CD4-positive, CD25-positive, alpha-beta regulatory T cell (primary cell): Measurements from ENCODE around the gene EXOSC1. TPM values are rescaled to one million over a fixed set of nuclear protein-coding genes. Genes with fewer than 3 reads are reported as not detected.
A peak's percentile ranks its signal among the peaks of the same experiment; 100 is the strongest.

Source experiments
- ATAC-seq, 2 donors: fragments of 150-1000 bp; cut with Tn5 transposase; one replicate each; pipeline ENCODE4 v1.10.0; 2021; ENCODE audit warnings: low read depth in 2 of 2, moderate number of reproducible peaks in 2 of 2, moderate library complexity in 1 of 2
- DNase-seq, 3 donors: peaks; one replicate each; pipeline versions ENCODE4 v3.0.0 to v3.0.0-alpha.2; 2012 to 2022; ENCODE audit warnings: mixed read lengths in 1 of 3
- H3K27ac ChIP-seq: one replicate; pipeline ENCODE4 v1.7.0; 2013; ENCODE audit warnings: mild to moderate bottlenecking, low read length; ENCODE audit not compliant: insufficient read depth, poor library complexity, severe bottlenecking
- H3K27me3 ChIP-seq: one replicate; pipeline ENCODE4 v1.7.0; 2013; ENCODE audit warnings: low read length; ENCODE audit not compliant: control insufficient read depth, insufficient read depth
- H3K36me3 ChIP-seq: one replicate; pipeline ENCODE4 v1.7.0; 2013; ENCODE audit warnings: mild to moderate bottlenecking, low read length, moderate library complexity; ENCODE audit not compliant: control insufficient read depth, insufficient read depth
- H3K4me1 ChIP-seq: 2 replicates; pipeline ENCODE4 v1.7.0; 2013; ENCODE audit warnings: mild to moderate bottlenecking, low read length; ENCODE audit not compliant: insufficient read depth, control insufficient read depth, poor library complexity, severe bottlenecking
- H3K4me3 ChIP-seq: one replicate; pipeline ENCODE4 v1.7.0; 2013; ENCODE audit warnings: low read depth, mild to moderate bottlenecking, low read length, moderate library complexity
- H3K9me3 ChIP-seq, 2 experiments: 1 replicate in 1 of 2; 2 replicates in 1 of 2; pipeline ENCODE4 v1.7.0; 2013; ENCODE audit warnings: low read length in 2 of 2, mild to moderate bottlenecking in 1 of 2, moderate library complexity in 1 of 2; ENCODE audit not compliant: control insufficient read depth in 2 of 2
- H3K27ac Mint-ChIP-seq, 3 donors: one replicate each; pipeline ENCODE4 v1.8.0; 2020 to 2022; ENCODE audit warnings: mild to moderate bottlenecking in 3 of 3, mixed read lengths in 3 of 3, moderate library complexity in 2 of 3
- H3K27me3 Mint-ChIP-seq: one replicate; pipeline ENCODE4 v1.8.0; 2022; ENCODE audit warnings: mild to moderate bottlenecking, mixed read lengths
- H3K36me3 Mint-ChIP-seq: one replicate; pipeline ENCODE4 v1.8.0; 2020; ENCODE audit warnings: mixed read lengths
- H3K4me1 Mint-ChIP-seq, 4 donors: one replicate each; pipeline ENCODE4 v1.8.0; 2020 to 2022; ENCODE audit warnings: mixed read lengths in 4 of 4, mild to moderate bottlenecking in 1 of 4
- H3K4me3 Mint-ChIP-seq, 4 donors: one replicate each; pipeline ENCODE4 v1.8.0; 2020 to 2022; ENCODE audit warnings: mild to moderate bottlenecking in 4 of 4, mixed read lengths in 4 of 4, moderate library complexity in 3 of 4
- H3K9me3 Mint-ChIP-seq, 7 donors: one replicate each; pipeline ENCODE4 v1.8.0; 2020 to 2022; ENCODE audit warnings: mixed read lengths in 7 of 7, mild to moderate bottlenecking in 3 of 7, moderate library complexity in 2 of 7
- polyA plus RNA-seq, 4 donors: library from polyadenylated mRNA; unstranded; fragments of 300-500 nt; fragmentation: Illumina TruSeq; gene quantifications; one replicate each; pipeline ENCODE4 v1.2.3, GENCODE V29; 2021
- total RNA-seq: library from RNA; stranded (reverse); gene quantifications from one replicate; pipeline ENCODE4 v1.2.3, GENCODE V29; 2022

The EXOSC1 gene, protein sequence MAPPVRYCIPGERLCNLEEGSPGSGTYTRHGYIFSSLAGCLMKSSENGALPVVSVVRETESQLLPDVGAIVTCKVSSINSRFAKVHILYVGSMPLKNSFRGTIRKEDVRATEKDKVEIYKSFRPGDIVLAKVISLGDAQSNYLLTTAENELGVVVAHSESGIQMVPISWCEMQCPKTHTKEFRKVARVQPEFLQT
- total RNA-seq (42.2 TPM), polyA plus RNA-seq (100 to 1,000 TPM in 2 of 4 donors, 10 to 100 TPM in 2; 97.5 to 105 (median 101) TPM)

DNA sequence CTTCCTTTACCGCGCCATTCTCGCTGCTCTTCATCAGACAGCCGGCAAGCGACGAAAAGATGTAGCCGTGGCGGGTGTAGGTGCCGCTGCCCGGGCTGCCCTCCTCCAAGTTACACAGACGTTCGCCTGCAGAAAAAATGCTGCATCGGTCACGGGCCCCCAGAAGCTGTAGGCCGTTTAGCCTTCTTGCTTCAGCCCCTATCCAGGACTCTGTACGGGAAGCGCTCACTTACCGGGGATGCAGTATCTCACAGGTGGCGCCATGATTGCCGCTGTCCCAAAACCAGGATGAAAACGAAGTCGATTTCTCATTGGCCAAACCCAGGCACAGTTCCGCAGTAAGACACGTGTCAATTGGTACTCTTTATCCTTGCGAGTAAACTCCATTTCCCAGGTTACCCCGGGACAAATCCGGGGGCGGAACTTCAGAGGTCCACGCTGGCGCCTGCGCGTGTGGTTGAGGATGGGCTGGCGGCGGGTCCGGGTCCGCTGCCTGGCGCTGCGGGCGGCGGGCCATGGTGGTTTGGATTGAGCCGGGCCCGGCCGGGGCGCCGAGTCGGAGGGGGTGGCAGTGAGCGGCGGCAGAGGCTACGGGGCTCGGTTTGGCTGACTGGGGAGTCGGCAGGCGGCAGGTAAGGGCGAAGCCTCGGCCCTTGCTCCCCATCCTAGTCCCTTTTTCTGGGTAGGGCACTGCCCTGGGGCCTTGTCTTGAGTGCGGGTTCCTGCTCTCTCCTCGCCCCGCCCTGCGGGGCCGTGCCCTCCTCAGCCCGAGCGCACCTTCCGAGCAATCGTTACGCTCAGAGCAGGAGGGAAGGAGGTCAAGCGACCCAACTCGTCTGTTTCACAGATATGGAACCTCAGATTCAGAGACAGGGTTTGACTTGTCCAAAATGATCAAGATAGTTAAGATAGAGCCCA, at the start of gene EXOSC1, which contains the start of gene ZDHHC16:
EXOSC1 (minus strand) TSS at position 285 of the 918 bp plus-strand sequence; CDS start at position 264, 21 bp downstream.
ZDHHC16 (plus strand) TSS at position 454 of the 918 bp plus-strand sequence. CDS start 5,501 bp downstream, outside the sequence.
- no peaks in the 10 kb centered on the region for H3K27me3 ChIP-seq
- peak within 1 kb of the TSS; percentile 73 for H3K27ac ChIP-seq
- H3K36me3 Mint-ChIP-seq, result peaks cover 8% of the 10 kb centered on the region
- H3K9me3 ChIP-seq, result no peaks in the 10 kb centered on the region
- peaks cover 13 to 59% (median 34%) of the 10 kb centered on the region in 4 donors for H3K4me1 Mint-ChIP-seq
- H3K4me3 ChIP-seq, result peak within 1 kb of the TSS; percentile 95
- DNase-seq (peak; percentile 89 to 96 (median 90)), ATAC-seq (peak; percentile 97 to 98)
- H3K4me1 ChIP-seq, result peaks cover 29% of the 10 kb centered on the region
- H3K9me3 Mint-ChIP-seq, result no peaks in the 10 kb centered on the region
- H3K36me3 ChIP-seq, result peaks cover 12% of the 10 kb centered on the region
- H3K4me3 Mint-ChIP-seq, result peak within 1 kb of the TSS; percentile 91 to 100 (median 98)
- H3K27ac Mint-ChIP-seq, result peak within 1 kb of the TSS; percentile 95 to 98 (median 96)
- no peaks in the 10 kb centered on the region for H3K27me3 Mint-ChIP-seq

DNA sequence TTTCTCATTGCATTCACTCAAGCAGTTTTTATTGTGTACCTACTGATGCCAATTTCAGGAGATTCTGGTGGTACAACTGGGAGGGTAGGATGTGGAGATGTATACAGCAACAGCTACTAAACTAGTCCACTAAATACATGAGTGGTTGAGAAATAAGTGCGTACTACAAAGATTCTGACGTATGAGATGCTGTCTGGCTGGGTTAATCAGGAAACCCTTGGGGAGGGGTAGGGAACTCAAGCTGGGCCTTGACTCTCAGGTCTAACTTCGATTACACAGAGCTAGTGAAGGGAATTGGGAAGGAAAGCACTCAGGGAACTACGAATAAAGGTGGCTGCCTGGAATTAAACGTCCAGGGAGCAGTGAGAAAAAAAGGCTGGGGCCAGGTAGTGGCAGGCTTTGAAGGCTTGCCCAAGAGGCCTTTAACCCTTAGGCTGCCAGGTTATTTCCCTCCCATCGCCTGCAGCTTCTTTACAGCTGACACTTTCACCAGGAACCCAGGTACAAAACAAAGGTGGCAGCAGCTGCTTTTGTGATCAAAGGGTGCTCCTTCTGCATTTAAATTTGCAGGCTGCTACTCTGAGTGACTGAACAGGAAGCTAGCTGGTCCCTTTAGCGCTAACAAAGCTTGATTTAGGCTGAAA, 49.2 kb upstream of the EXOSC1 start:
- ATAC-seq (no peak), DNase-seq (peak in 2 of 3 donors; percentile 28 to 58)
- no peaks in the 10 kb centered on the region for H3K27me3 ChIP-seq
- H3K4me3 ChIP-seq, result no peak overlapping the region
- Mint-ChIP-seq H3K36me3 (no peaks in the 10 kb centered on the region), H3K4me3 (peak overlapping the region; percentile 56 to 95 (median 73)), H3K4me1 (peaks cover 9 to 72% (median 47%) of the 10 kb centered on the region in 4 donors), H3K9me3 (no peaks in the 10 kb centered on the region), H3K27ac (peak overlapping the region; percentile 68 to 91 (median 91)), H3K27me3 (peaks cover 10% of the 10 kb centered on the region)
- H3K36me3 ChIP-seq, result peaks cover 3% of the 10 kb centered on the region
- peak overlapping the region; percentile 39 for H3K27ac ChIP-seq
- H3K4me1 ChIP-seq, result peaks cover 47% of the 10 kb centered on the region
- no peaks in the 10 kb centered on the region for H3K9me3 ChIP-seq

DNA sequence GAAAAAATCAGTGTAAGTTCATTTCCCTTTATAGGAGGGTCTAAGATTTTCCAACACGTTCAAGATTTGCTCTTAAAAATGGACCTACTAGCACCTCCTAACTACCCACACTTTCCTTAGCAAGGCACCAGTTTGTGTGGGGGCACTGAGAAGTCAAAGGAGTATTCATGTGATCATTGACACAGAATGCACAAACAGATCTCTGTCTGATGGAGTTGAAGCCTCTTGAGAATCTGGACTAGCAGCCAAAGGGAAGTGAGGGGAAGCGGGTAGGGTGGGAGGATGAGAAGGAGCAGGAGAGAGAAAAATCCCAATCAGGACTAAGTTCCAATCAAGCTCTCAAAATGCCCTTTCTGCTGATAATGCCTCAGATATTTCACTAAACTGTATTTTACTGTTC, 48.3 kb upstream of the EXOSC1 start:
- Histone ChIP-seq H3K36me3 (peaks cover 3% of the 10 kb centered on the region), H3K9me3 (no peaks in the 10 kb centered on the region), H3K27me3 (no peaks in the 10 kb centered on the region), H3K4me1 (peaks cover 39% of the 10 kb centered on the region), H3K27ac (no peak overlapping the region), H3K4me3 (no peak overlapping the region)
- no peak for ATAC-seq
- Mint-ChIP-seq H3K27me3 (peaks cover 6% of the 10 kb centered on the region), H3K9me3 (no peaks in the 10 kb centered on the region), H3K4me3 (peak overlapping the region in 1 of 4 donors; percentile 21), H3K4me1 (peaks cover 7 to 74% (median 50%) of the 10 kb centered on the region in 4 donors), H3K36me3 (no peaks in the 10 kb centered on the region), H3K27ac (peak overlapping the region in 2 of 3 donors; percentile 55 to 68)
- DNase-seq, result no peak

DNA sequence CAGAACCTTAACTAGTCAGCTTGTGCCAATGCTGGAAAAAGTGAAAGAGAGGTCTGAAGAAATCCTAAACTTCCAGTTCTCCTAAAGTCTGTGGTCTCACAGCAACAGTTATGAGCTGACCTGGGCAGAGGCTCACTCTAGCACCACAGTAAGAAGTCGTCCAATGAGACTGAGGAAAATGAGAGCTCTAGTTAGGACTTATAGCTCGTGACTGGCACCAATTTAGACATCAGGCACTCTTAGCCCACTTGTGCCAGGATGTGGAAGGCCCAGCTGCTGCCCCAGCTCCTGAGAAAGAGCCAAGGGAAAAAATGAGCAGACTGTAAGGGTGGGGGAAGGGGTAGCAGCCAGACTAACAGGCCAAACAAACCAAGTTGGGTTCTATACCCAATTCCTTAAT, 44.8 kb upstream of the EXOSC1 start:
- H3K36me3 ChIP-seq, result peaks cover 3% of the 10 kb centered on the region
- H3K4me1 ChIP-seq, result peaks cover 26% of the 10 kb centered on the region
- ATAC-seq (no peak), DNase-seq (no peak)
- no peak overlapping the region for H3K27ac Mint-ChIP-seq
- no peaks in the 10 kb centered on the region for H3K9me3 Mint-ChIP-seq
- peaks cover 4% of the 10 kb centered on the region for H3K36me3 Mint-ChIP-seq
- no peak overlapping the region for H3K27ac ChIP-seq
- no peaks in the 10 kb centered on the region for H3K27me3 ChIP-seq
- peak overlapping the region in 1 of 4 donors; percentile 44 for H3K4me3 Mint-ChIP-seq
- H3K27me3 Mint-ChIP-seq, result no peaks in the 10 kb centered on the region
- no peaks in the 10 kb centered on the region for H3K9me3 ChIP-seq
- no peak overlapping the region for H3K4me3 ChIP-seq
- H3K4me1 Mint-ChIP-seq, result peaks cover 8 to 67% (median 43%) of the 10 kb centered on the region in 4 donors

DNA sequence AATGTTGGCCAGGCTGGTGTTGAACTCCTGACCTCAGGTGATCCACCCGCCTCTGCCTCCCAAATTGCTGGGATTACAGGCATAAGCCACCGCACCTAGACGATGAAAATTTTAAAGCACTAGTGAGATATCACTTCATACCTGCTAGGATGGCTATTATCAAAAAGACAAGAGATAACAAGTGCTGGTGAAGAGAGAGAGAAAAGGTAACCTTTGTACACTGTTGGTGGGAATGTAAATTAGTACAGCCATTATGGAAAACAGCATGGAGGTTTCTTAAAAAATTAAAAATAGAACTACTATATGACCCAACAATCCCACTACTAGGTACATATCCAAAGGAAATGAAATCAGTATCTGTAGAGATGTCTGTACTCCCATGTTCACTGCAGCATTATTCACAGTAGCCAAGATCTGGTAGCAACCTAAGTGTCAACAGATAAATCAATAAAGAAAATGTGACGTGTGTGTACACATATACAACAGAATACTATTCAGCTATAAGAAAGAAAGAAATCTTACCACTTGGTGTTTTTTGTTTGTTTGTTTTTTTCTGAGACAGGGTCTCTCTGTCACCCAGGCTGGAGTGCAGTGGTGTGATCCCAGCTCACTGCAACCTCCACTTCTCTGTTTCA, 40.0 kb upstream of the EXOSC1 start:
- H3K4me3 Mint-ChIP-seq, result no peak overlapping the region
- Histone ChIP-seq H3K9me3 (no peaks in the 10 kb centered on the region), H3K36me3 (peaks cover 27% of the 10 kb centered on the region), H3K4me3 (no peak overlapping the region), H3K27ac (no peak overlapping the region), H3K4me1 (peaks cover 11% of the 10 kb centered on the region), H3K27me3 (no peaks in the 10 kb centered on the region)
- H3K4me1 Mint-ChIP-seq, result peaks cover 10 to 31% (median 23%) of the 10 kb centered on the region in 4 donors
- peaks cover 10% of the 10 kb centered on the region for H3K36me3 Mint-ChIP-seq
- ATAC-seq (no peak), DNase-seq (no peak)
- peak overlapping the region in 1 of 3 donors; percentile 33 for H3K27ac Mint-ChIP-seq
- no peaks in the 10 kb centered on the region for H3K9me3 Mint-ChIP-seq
- no peaks in the 10 kb centered on the region for H3K27me3 Mint-ChIP-seq

DNA sequence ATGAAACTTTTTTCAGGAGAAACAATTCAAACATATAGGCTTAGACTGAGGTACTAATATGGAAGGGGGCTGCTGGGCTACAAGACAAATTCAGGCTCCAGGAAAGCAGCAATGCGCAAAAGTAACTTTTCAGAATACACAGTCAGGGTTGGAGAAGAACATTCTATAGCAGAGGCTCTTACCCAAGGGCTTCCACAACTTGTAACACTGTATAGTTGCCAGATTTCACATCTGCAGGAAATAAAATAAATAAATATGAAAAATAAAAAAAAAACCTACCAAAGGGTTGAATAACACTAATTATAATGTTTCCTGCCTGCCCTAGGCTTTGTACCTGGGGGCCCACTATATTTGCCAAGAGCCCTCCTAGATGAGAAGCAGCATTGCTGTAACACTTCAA, 38.1 kb upstream of the EXOSC1 start:
- peaks cover 23% of the 10 kb centered on the region for H3K36me3 Mint-ChIP-seq
- H3K4me3 Mint-ChIP-seq, result no peak overlapping the region
- Histone ChIP-seq H3K9me3 (no peaks in the 10 kb centered on the region), H3K27me3 (no peaks in the 10 kb centered on the region), H3K27ac (no peak overlapping the region), H3K36me3 (peaks cover 45% of the 10 kb centered on the region), H3K4me3 (no peak overlapping the region), H3K4me1 (peaks cover 4% of the 10 kb centered on the region)
- peaks cover 8 to 17% (median 12%) of the 10 kb centered on the region in 4 donors for H3K4me1 Mint-ChIP-seq
- H3K27ac Mint-ChIP-seq, result no peak overlapping the region
- ATAC-seq, result no peak
- no peaks in the 10 kb centered on the region for H3K27me3 Mint-ChIP-seq
- no peak for DNase-seq
- no peaks in the 10 kb centered on the region for H3K9me3 Mint-ChIP-seq

DNA sequence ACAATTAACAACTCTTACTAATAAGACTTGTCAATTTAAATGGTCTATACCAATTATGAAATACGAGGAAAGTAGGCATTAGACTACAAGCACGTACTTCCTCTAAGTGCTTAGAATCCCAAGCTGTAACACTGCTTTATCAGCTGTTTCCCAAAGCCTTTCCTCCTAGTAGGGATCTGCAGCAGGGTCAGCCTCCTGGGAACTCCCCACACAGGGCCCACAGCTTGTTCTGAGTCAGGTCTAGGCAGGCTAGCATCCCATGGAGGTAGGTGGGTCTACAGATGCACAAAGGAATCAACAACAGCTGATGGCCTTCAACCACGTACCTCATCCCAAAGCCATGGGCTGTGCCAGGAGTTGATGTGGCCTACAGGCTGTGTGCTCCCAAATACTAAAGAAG, 37.7 kb upstream of the EXOSC1 start:
- Mint-ChIP-seq H3K36me3 (peaks cover 23% of the 10 kb centered on the region), H3K9me3 (no peaks in the 10 kb centered on the region), H3K27me3 (no peaks in the 10 kb centered on the region), H3K27ac (no peak overlapping the region), H3K4me1 (peaks cover 7 to 17% (median 11%) of the 10 kb centered on the region in 4 donors), H3K4me3 (no peak overlapping the region)
- peaks cover 49% of the 10 kb centered on the region for H3K36me3 ChIP-seq
- no peaks in the 10 kb centered on the region for H3K9me3 ChIP-seq
- DNase-seq (no peak), ATAC-seq (no peak)
- no peaks in the 10 kb centered on the region for H3K27me3 ChIP-seq
- H3K4me3 ChIP-seq, result no peak overlapping the region
- no peak overlapping the region for H3K27ac ChIP-seq
- peaks cover under 1% of the 10 kb centered on the region for H3K4me1 ChIP-seq
